ENCODE results near the gene DNAH6.

The DNAH6 gene

GRCh38 chr2:84603911-84604310 is 87.6 kb downstream of the DNAH6 start:
- H3F3A ChIP-seq (ENCODE audit: insufficient read depth, low read length), result no peaks in the 10 kb centered on the region
- H2AFZ ChIP-seq (ENCODE audit: low read length), result no peak overlapping the region
- H3K36me3 ChIP-seq (ENCODE audit: insufficient read depth, low read length), result no peaks in the 10 kb centered on the region
- no peaks in the 10 kb centered on the region for H3K4me1 ChIP-seq (ENCODE audit: insufficient read depth, low read length, severe bottlenecking)
- no peaks in the 10 kb centered on the region for H4K20me1 ChIP-seq (ENCODE audit: insufficient read depth, low read length)
- no peak overlapping the region for H3K27ac ChIP-seq (ENCODE audit: low read depth, low read length, poor library complexity, severe bottlenecking)
- TF ChIP-seq EZH2 (IDR thresholded peaks at IDR 0.05; ENCODE audit: borderline replicate concordance, low read length) (no peak), CTCF (IDR thresholded peaks at IDR 0.05; ENCODE audit: low read length) (no peak)
- no peak overlapping the region for H3K4me3 ChIP-seq (ENCODE audit: low read depth, low read length, poor library complexity, severe bottlenecking)
- H3K9ac ChIP-seq (ENCODE audit: low read length), result no peak overlapping the region
- no peaks in the 10 kb centered on the region for H3K27me3 ChIP-seq (ENCODE audit: insufficient read depth, low read length)
- no peaks in the 10 kb centered on the region for H3K9me3 ChIP-seq (ENCODE audit: low read length)
- H3K4me2 ChIP-seq (ENCODE audit: low read length), result no peak overlapping the region
- H3K79me2 ChIP-seq (ENCODE audit: insufficient read depth, low read length), result no peaks in the 10 kb centered on the region
- no peaks in the 10 kb centered on the region for H3K9me2 ChIP-seq (ENCODE audit: low read depth, low read length)

GRCh38 chr2:84613082-84613481 is 96.8 kb downstream of the DNAH6 start:
- H3K4me3 ChIP-seq (ENCODE audit: low read depth, low read length, poor library complexity, severe bottlenecking), result no peak overlapping the region
- H3K27me3 ChIP-seq (ENCODE audit: insufficient read depth, low read length), result no peaks in the 10 kb centered on the region
- H3K4me2 ChIP-seq (ENCODE audit: low read length), result no peak overlapping the region
- no peaks in the 10 kb centered on the region for H4K20me1 ChIP-seq (ENCODE audit: insufficient read depth, low read length)
- H3K27ac ChIP-seq (ENCODE audit: low read depth, low read length, poor library complexity, severe bottlenecking), result no peak overlapping the region
- H3K9me2 ChIP-seq (ENCODE audit: low read depth, low read length), result no peaks in the 10 kb centered on the region
- H3K36me3 ChIP-seq (ENCODE audit: insufficient read depth, low read length), result no peaks in the 10 kb centered on the region
- H3K4me1 ChIP-seq (ENCODE audit: insufficient read depth, low read length, severe bottlenecking), result no peaks in the 10 kb centered on the region
- no peak overlapping the region for H3K9ac ChIP-seq (ENCODE audit: low read length)
- no peaks in the 10 kb centered on the region for H3K79me2 ChIP-seq (ENCODE audit: insufficient read depth, low read length)
- H3K9me3 ChIP-seq (ENCODE audit: low read length), result no peaks in the 10 kb centered on the region
- H2AFZ ChIP-seq (ENCODE audit: low read length), result no peak overlapping the region
- TF ChIP-seq EZH2 (IDR thresholded peaks at IDR 0.05; ENCODE audit: borderline replicate concordance, low read length) (no peak), CTCF (IDR thresholded peaks at IDR 0.05; ENCODE audit: low read length) (no peak)
- H3F3A ChIP-seq (ENCODE audit: insufficient read depth, low read length), result no peaks in the 10 kb centered on the region

- Histone ChIP-seq H3K9me2 (ENCODE audit: low read depth, low read length) (no peaks in the 10 kb centered on the region), H3K4me2 (ENCODE audit: low read length) (no peak overlapping the region), H3K36me3 (ENCODE audit: insufficient read depth, low read length) (no peaks in the 10 kb centered on the region), H3K27ac (ENCODE audit: low read depth, low read length, poor library complexity, severe bottlenecking) (no peak overlapping the region), H3K79me2 (ENCODE audit: insufficient read depth, low read length) (no peaks in the 10 kb centered on the region), H3K4me1 (ENCODE audit: insufficient read depth, low read length, severe bottlenecking) (no peaks in the 10 kb centered on the region), H2AFZ (ENCODE audit: low read length) (no peak overlapping the region), H3K27me3 (ENCODE audit: insufficient read depth, low read length) (no peaks in the 10 kb centered on the region), H3K4me3 (ENCODE audit: low read depth, low read length, poor library complexity, severe bottlenecking) (no peak overlapping the region), H3F3A (ENCODE audit: insufficient read depth, low read length) (no peaks in the 10 kb centered on the region), H3K9me3 (ENCODE audit: low read length) (no peaks in the 10 kb centered on the region), H4K20me1 (ENCODE audit: insufficient read depth, low read length) (no peaks in the 10 kb centered on the region), H3K9ac (ENCODE audit: low read length) (no peak overlapping the region)
- no peak for TF ChIP-seq CTCF (IDR thresholded peaks at IDR 0.05; ENCODE audit: low read length)
- no peak for TF ChIP-seq EZH2 (IDR thresholded peaks at IDR 0.05; ENCODE audit: borderline replicate concordance, low read length)
These were observed 103.6 kb downstream of the DNAH6 start for GRCh38 chr2:84619794-84620371.
